ENCODE data around the gene PANK4. TPM values are rescaled to one million over a fixed set of nuclear protein-coding genes. Genes with fewer than 3 reads are reported as not detected.

The PANK4 gene
- total and polyA plus RNA-seq, 10 of the 15 experiments (the other 5 are each of a cell fraction or from before 2014, with no cell fraction given), result 0.35 to 38.0 (median 18.6) TPM

GRCh38 chr1:2573250-2573920 is 47.0 kb upstream of the PANK4 start:
- no peak overlapping the region for H3K4me2 ChIP-seq (ENCODE audit: control insufficient read depth, insufficient read depth)
- no peaks in the 10 kb centered on the region; the same call in 1 of the 2 replicates for H3K79me2 ChIP-seq (ENCODE audit: control insufficient read depth, insufficient read depth, low read length)
- CTCF ChIA-PET, result interaction anchor here (1.9 kb wide), 1 partner anchor 17 kb away, joined by 6 read pairs; the partner anchor contains the start of gene TNFRSF14
- RAD21 ChIA-PET (ENCODE audit: unreplicated experiment), result no interaction called here
- peaks cover 2% of the 10 kb centered on the region; the same call in 1 of the 3 replicates for H3K9me3 ChIP-seq (replicated peaks; ENCODE audit: control insufficient read depth, insufficient read depth, low read length)
- no peak overlapping the region for H3K9ac ChIP-seq (ENCODE audit: control insufficient read depth, insufficient read depth, low read length)
- POLR2A ChIA-PET, result interaction anchor here (1.0 to 2.0 kb wide), 2 partner anchors 13 to 17 kb away, joined by 3 to 5 read pairs; partner anchors contain the start of gene TNFRSF14
- peak; percentile 13; the same call in 1 of the 2 replicates for TF ChIP-seq SPI1 (IDR thresholded peaks at IDR 0.05; ENCODE audit: borderline replicate concordance, insufficient read depth, low read depth, low read length)
- TF ChIP-seq, protein P1, sequence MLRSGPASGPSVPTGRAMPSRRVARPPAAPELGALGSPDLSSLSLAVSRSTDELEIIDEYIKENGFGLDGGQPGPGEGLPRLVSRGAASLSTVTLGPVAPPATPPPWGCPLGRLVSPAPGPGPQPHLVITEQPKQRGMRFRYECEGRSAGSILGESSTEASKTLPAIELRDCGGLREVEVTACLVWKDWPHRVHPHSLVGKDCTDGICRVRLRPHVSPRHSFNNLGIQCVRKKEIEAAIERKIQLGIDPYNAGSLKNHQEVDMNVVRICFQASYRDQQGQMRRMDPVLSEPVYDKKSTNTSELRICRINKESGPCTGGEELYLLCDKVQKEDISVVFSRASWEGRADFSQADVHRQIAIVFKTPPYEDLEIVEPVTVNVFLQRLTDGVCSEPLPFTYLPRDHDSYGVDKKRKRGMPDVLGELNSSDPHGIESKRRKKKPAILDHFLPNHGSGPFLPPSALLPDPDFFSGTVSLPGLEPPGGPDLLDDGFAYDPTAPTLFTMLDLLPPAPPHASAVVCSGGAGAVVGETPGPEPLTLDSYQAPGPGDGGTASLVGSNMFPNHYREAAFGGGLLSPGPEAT (IDR thresholded peaks at IDR 0.05; ENCODE audit: low read depth), result no peak
- in situ Hi-C loops (cut with MboI), result no loop called here
- no peaks in the 10 kb centered on the region for H3K36me3 ChIP-seq (ENCODE audit: control insufficient read depth in 2 of 2, insufficient read depth in 2 of 2, low read length in 1 of 2)
- ATAC-seq, result no peak
- no peak overlapping the region for H3K27ac ChIP-seq (ENCODE audit: control insufficient read depth, insufficient read depth)
- SMC1A ChIA-PET (ENCODE audit: uncharacterized antibody, unreplicated experiment), result interaction anchor here (0.9 to 2.4 kb wide), 2 partner anchors 11 to 15 kb away, joined by 3 to 8 read pairs; no protein-coding TSS in a partner anchor
- H4K20me1 ChIP-seq (ENCODE audit: control insufficient read depth, insufficient read depth), result no peaks in the 10 kb centered on the region
- WGBS (ENCODE audit: insufficient coverage, insufficient replicate concordance, low lambda C conversion rate, missing lambda C conversion rate), result 50% methylated on average over 8 of the region's 8 CpGs
- no peak overlapping the region for H3K4me3 ChIP-seq
- peaks cover 23% of the 10 kb centered on the region for H3K4me1 ChIP-seq (ENCODE audit: control insufficient read depth, insufficient read depth, low read length)
- no peaks in the 10 kb centered on the region for H3K27me3 ChIP-seq (replicated peaks in 1 of 2; ENCODE audit: control insufficient read depth in 2 of 2, insufficient read depth in 2 of 2, low read length in 1 of 2)
- no peak for DNase-seq (ENCODE audit: low read depth, low spot score)
- no peak overlapping the region for H2AFZ ChIP-seq (ENCODE audit: control insufficient read depth, low read depth, low read length)
- intact Hi-C loops (cut with micrococcal nuclease; ENCODE audit: unreplicated experiment), result no loop called here
- no peak for FAIRE-seq
- no TSS peak for BruUV-seq (replicated peaks)

DNA sequence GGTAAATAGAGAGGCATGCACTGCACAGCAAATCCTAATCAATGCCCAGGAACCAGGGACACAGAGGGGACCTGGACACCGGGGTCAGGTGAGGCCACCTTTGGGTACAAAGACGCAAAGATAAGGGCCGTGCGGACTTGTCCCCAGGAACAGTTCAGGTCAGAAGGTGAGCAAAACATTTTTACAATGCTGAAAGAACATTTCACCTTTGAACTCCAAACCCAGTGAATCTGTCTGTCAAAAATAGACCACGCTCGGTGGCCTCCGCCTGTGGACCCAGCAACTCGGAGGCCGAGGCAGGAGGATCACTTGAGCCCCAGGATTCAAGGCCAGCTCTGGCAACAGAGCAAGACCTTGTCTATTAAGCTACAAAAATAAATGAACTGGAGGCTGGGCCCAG is 45.0 kb upstream of the PANK4 start:
- DNase-seq (ENCODE audit: low read depth, low spot score), result no peak
- in situ Hi-C loops (cut with MboI) (no loop called here), intact Hi-C loops (cut with micrococcal nuclease; ENCODE audit: unreplicated experiment) (no loop called here)
- SMC1A ChIA-PET (ENCODE audit: uncharacterized antibody, unreplicated experiment), result interaction anchor here (0.9 to 1.5 kb wide), 2 partner anchors 14 to 15 kb away, joined by 3 read pairs; partner anchors contain the start of gene TNFRSF14
- CTCF ChIA-PET, result interaction anchor here (1.1 kb wide), 1 partner anchor 10 kb away, joined by 4 read pairs; no protein-coding TSS in a partner anchor
- no peaks in the 10 kb centered on the region for H4K20me1 ChIP-seq (ENCODE audit: control insufficient read depth, insufficient read depth)
- TF ChIP-seq, protein P2, sequence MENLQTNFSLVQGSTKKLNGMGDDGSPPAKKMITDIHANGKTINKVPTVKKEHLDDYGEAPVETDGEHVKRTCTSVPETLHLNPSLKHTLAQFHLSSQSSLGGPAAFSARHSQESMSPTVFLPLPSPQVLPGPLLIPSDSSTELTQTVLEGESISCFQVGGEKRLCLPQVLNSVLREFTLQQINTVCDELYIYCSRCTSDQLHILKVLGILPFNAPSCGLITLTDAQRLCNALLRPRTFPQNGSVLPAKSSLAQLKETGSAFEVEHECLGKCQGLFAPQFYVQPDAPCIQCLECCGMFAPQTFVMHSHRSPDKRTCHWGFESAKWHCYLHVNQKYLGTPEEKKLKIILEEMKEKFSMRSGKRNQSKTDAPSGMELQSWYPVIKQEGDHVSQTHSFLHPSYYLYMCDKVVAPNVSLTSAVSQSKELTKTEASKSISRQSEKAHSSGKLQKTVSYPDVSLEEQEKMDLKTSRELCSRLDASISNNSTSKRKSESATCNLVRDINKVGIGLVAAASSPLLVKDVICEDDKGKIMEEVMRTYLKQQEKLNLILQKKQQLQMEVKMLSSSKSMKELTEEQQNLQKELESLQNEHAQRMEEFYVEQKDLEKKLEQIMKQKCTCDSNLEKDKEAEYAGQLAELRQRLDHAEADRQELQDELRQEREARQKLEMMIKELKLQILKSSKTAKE (IDR thresholded peaks at IDR 0.05; ENCODE audit: low read depth, poor library complexity, severe bottlenecking), result no peak
- TF ChIP-seq MEF2A (IDR thresholded peaks at IDR 0.05; ENCODE audit: insufficient read depth, low read depth, low read length), result no peak
- TF ChIP-seq SREBF2 (IDR thresholded peaks at IDR 0.05; ENCODE audit: low read length), result no peak
- TF ChIP-seq, protein P3, sequence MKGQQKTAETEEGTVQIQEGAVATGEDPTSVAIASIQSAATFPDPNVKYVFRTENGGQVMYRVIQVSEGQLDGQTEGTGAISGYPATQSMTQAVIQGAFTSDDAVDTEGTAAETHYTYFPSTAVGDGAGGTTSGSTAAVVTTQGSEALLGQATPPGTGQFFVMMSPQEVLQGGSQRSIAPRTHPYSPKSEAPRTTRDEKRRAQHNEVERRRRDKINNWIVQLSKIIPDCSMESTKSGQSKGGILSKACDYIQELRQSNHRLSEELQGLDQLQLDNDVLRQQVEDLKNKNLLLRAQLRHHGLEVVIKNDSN (IDR thresholded peaks at IDR 0.05; ENCODE audit: borderline replicate concordance, extremely low read length, insufficient read depth, low read depth, low read length), result no peak
- H3K79me2 ChIP-seq (ENCODE audit: control insufficient read depth, insufficient read depth, low read length), result no peaks in the 10 kb centered on the region
- H3K4me3 ChIP-seq, result no peak overlapping the region
- peaks cover 10% of the 10 kb centered on the region for H3K4me1 ChIP-seq (ENCODE audit: control insufficient read depth, insufficient read depth, low read length)
- RAD21 ChIA-PET (ENCODE audit: unreplicated experiment), result no interaction called here
- no peak overlapping the region for H3K9ac ChIP-seq (ENCODE audit: control insufficient read depth, insufficient read depth, low read length)
- no peak for ATAC-seq
- POLR2A ChIA-PET, result interaction anchor here (1.1 to 2.0 kb wide), 4 partner anchors 13 to 24 kb away, joined by 3 to 5 read pairs (median 3); partner anchors contain the start of gene TNFRSF14
- BruUV-seq (replicated peaks), result no TSS peak
- no peaks in the 10 kb centered on the region for H3K27me3 ChIP-seq (replicated peaks in 1 of 2; ENCODE audit: control insufficient read depth in 2 of 2, insufficient read depth in 2 of 2, low read length in 1 of 2)
- WGBS (ENCODE audit: insufficient coverage, insufficient replicate concordance, low lambda C conversion rate, missing lambda C conversion rate), result 91% methylated on average over 9 of the region's 9 CpGs
- no peak overlapping the region for H3K27ac ChIP-seq (ENCODE audit: control insufficient read depth, insufficient read depth)
- FAIRE-seq, result no peak
- no peak overlapping the region for H3K4me2 ChIP-seq (ENCODE audit: control insufficient read depth, insufficient read depth)
- H3K36me3 ChIP-seq (ENCODE audit: control insufficient read depth in 2 of 2, insufficient read depth in 2 of 2, low read length in 1 of 2), result no peaks in the 10 kb centered on the region
- H3K9me3 ChIP-seq (replicated peaks; ENCODE audit: control insufficient read depth, insufficient read depth, low read length), result peaks cover 2% of the 10 kb centered on the region; the same call in 1 of the 3 replicates
- H2AFZ ChIP-seq (ENCODE audit: control insufficient read depth, low read depth, low read length), result no peak overlapping the region

Measured in GM12878 (cell line).